ENCODE data around the gene HLA-A.
"Not testable (repeated sequence)": the region's sequence is repeated elsewhere in the genome, so short reads cannot be mapped to it uniquely, and the experiment has no call there.

Gene HLA-A

GRCh38 chr6:29942275-29943052, at the start of gene HLA-A:
Gene HLA-A, plus strand, starts transcription at chr6:29942532. Its CDS starts 22 bp downstream, at chr6:29942554.
- DNase-seq (ENCODE audit: low read depth in 1 of 2, low spot score in 1 of 2): peak; percentile 80 to 95

GRCh38 chr6:29892696-29893095, 49.6 kb upstream of the HLA-A start:
- DNase-seq (ENCODE audit: low read depth in 1 of 2, low spot score in 1 of 2): no peak

GRCh38 chr6:29899281-29899680, 43.1 kb upstream of the HLA-A start:
- no peak for DNase-seq (ENCODE audit: low read depth in 1 of 2, low spot score in 1 of 2)

DNA sequence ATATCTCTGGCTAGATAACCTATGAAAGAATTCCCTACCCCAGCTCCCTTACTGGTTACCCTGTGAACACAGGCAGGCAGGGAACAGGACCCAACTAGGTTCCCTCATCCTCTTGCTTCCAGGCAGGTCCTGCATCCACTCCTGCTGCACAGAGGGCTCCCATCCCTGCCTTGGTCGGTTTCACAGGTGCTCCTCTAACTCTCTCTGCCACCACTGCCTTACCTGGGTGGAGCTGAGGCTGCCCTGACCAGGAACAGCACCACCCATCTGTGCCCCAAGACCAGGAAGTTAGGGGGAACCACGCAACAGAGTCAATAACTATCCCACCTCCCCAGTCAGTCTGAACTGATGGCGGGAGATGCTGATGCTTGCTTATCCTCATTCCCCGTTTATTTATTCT, 37.0 kb upstream of the HLA-A start:
- no peak for DNase-seq (ENCODE audit: low read depth in 1 of 2, low spot score in 1 of 2)

DNA sequence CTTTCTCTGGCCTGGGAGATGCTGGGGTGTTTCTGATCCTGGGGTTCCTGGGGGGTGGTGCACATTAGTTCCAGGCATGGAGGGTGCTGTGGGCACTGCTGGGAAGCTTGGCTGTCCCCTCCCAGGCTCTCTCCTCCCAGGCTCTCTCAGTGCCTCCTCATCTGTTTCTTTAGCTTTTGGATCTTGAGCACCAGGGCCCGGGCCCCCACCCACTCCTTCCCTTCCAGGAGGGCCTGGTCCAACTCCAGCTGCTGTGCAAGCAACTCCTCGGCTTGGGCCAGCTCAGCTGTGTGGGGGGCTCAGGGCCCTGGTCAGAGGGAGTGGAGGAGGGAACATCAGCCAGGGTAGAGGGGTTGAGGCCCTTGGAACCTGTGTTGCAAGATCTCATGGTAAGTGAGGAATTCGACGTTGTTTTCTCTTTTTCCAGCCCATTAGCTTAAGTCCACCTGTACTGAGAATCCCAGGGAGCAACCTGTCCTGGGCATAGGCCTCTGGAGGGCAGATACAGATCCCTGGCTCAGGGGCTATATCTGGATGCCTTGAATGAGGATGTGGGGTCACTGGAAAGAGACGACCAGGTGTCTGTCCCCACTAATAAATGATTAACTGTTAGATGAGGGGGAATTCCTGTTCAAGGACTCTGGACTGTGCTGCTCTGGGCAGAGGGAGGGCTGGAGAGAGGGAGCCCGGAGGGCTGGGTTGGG, 34.5 kb upstream of the HLA-A start:
- DNase-seq (ENCODE audit: low read depth in 1 of 2, low spot score in 1 of 2): no peak

GRCh38 chr6:29908341-29908662, 34.0 kb upstream of the HLA-A start:
- no peak for DNase-seq (ENCODE audit: low read depth in 1 of 2, low spot score in 1 of 2)

- DNase-seq (ENCODE audit: low read depth in 1 of 2, low spot score in 1 of 2): no peak
These were observed 33.6 kb upstream of the HLA-A start for GRCh38 chr6:29908710-29909109.

DNA sequence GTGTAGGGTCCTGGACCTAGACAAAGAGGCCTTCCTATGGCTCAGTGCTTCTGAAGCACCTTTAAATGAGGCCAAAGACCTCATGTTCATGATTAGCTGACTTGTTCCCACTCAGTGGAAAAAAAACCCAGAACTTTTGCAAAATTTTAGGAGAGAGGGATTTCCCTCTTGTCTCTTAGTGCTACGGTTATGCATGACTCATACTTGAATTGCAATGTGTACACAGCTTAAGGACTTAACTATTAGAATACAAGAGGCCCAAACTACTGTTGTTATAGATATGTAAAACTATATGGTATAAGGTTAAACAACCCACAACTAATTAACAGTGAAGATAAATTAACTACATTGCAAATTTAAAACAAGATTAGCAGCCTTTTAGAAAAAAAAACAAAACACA, 32.3 kb upstream of the HLA-A start:
- DNase-seq (ENCODE audit: low read depth in 1 of 2, low spot score in 1 of 2): no peak

DNA sequence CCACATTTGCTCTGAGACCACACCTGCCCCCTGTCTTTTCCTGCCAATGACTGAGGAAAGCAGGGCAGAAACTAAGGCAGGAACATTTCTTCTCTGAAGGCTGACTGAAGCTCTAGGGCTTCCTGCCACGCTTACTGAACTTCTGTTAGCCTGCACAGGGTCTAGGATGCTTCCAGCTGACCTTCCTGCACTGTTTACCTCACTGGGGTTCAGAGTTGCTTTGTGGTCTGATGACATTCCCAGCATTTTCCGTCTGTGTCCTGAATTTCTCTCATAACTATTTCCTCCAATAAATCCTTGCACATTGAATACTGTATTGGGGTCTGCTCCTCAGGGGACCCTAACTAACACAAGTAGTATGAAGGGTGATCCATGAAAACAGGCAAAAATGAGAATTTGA, 29.5 kb upstream of the HLA-A start:
- no peak for DNase-seq (ENCODE audit: low read depth in 1 of 2, low spot score in 1 of 2)

- no peak for DNase-seq (ENCODE audit: low read depth in 1 of 2, low spot score in 1 of 2)
These were observed 25.6 kb upstream of the HLA-A start for GRCh38 chr6:29916741-29917140.

DNA sequence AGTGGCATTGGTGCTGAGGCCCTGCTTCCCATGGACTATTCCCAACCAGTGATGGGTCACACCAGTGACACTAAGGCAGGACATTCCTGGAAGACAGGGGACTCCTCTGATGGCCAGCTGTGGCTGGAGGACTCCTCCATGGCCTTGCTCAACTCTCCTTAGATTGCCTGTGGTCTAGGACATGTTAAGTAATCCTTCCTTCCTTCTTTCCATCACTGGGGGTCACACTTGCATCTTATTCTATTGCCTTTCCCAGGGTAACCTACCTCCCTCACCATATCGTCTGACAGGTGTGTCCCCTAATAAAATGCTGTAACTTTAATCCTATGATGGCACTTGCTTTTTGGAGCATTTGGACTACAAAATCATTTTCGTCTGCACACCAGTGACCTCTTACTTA, 24.5 kb upstream of the HLA-A start:
- no peak for DNase-seq (ENCODE audit: low read depth in 1 of 2, low spot score in 1 of 2)

- DNase-seq (ENCODE audit: low read depth in 1 of 2, low spot score in 1 of 2): no peak
These were observed 22.6 kb upstream of the HLA-A start for GRCh38 chr6:29919506-29920445.

- no peak for DNase-seq (ENCODE audit: low read depth in 1 of 2, low spot score in 1 of 2)
These were observed 18.0 kb upstream of the HLA-A start for GRCh38 chr6:29924287-29924686.

- DNase-seq (ENCODE audit: low read depth in 1 of 2, low spot score in 1 of 2): no peak
These were observed 17.6 kb upstream of the HLA-A start for GRCh38 chr6:29924731-29925130.

- DNase-seq (ENCODE audit: low read depth in 1 of 2, low spot score in 1 of 2): no peak
These were observed 17.0 kb upstream of the HLA-A start for GRCh38 chr6:29925321-29925720.

GRCh38 chr6:29925727-29926412, 16.5 kb upstream of the HLA-A start:
- no peak for DNase-seq (ENCODE audit: low read depth in 1 of 2, low spot score in 1 of 2)

GRCh38 chr6:29926413-29927274, 15.7 kb upstream of the HLA-A start:
- peak; percentile 68 to 76 for DNase-seq (ENCODE audit: low read depth in 1 of 2, low spot score in 1 of 2)

DNA sequence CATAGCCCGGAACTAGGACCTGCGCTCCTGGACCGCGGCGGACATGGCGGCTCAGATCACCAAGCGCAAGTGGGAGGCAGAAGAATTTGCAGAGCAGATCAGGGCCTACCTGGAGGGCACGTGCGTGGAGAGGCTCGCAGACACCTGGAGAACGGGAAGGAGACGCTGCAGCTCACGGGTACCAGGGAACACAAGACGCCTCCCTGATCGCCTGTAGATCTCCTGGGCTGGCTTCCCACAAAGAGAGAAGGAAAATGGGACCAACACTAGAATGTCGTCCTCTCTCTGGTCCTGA, 15.1 kb upstream of the HLA-A start:
- DNase-seq (ENCODE audit: low read depth in 1 of 2, low spot score in 1 of 2): no peak

GRCh38 chr6:29927841-29928388, 14.4 kb upstream of the HLA-A start:
- DNase-seq (ENCODE audit: low read depth in 1 of 2, low spot score in 1 of 2): no peak

GRCh38 chr6:29930047-29930446, 12.3 kb upstream of the HLA-A start:
- not testable (repeated sequence) for DNase-seq (ENCODE audit: low read depth in 1 of 2, low spot score in 1 of 2)

All from activated CD4-positive, alpha-beta T cell treated with anti-CD3 and anti-CD28 coated beads, Interleukin-2, amount 50 U/mL, for 24 hours (primary cell).